Measurements from ENCODE around the gene MPP7.
"Not testable (repeated sequence)": the region's sequence is repeated elsewhere in the genome, so short reads cannot be mapped to it uniquely, and the experiment has no call there.

Gene MPP7

GRCh38 chr10:28302638-28303488 is at the start of gene MPP7:
Gene MPP7, minus strand, starts transcription at chr10:28303064. Its CDS starts 64,460 bp downstream, at chr10:28238604.
- in situ Hi-C loops (cut with MboI; ENCODE audit: low sequenced_read_pairs) = no loop called here

GRCh38 chr10:28349892-28350291 is 47.0 kb upstream of the MPP7 start:
- in situ Hi-C loops (cut with MboI; ENCODE audit: low sequenced_read_pairs) = no loop called here

- in situ Hi-C loops (cut with MboI; ENCODE audit: low sequenced_read_pairs) = no loop called here
These were observed 41.4 kb upstream of the MPP7 start for GRCh38 chr10:28343987-28344895.

- in situ Hi-C loops (cut with MboI; ENCODE audit: low sequenced_read_pairs) = no loop called here
These were observed 40.4 kb upstream of the MPP7 start for GRCh38 chr10:28343252-28343651.

GRCh38 chr10:28341679-28342078 is 38.8 kb upstream of the MPP7 start:
- in situ Hi-C loops (cut with MboI; ENCODE audit: low sequenced_read_pairs) = not testable (repeated sequence)

GRCh38 chr10:28332726-28333125 is 29.9 kb upstream of the MPP7 start:
- in situ Hi-C loops (cut with MboI; ENCODE audit: low sequenced_read_pairs) = no loop called here

- in situ Hi-C loops (cut with MboI; ENCODE audit: low sequenced_read_pairs) = no loop called here
These were observed 29.0 kb upstream of the MPP7 start for GRCh38 chr10:28331841-28332240.

- in situ Hi-C loops (cut with MboI; ENCODE audit: low sequenced_read_pairs) = no loop called here
These were observed 28.2 kb upstream of the MPP7 start for GRCh38 chr10:28331066-28331465.

- in situ Hi-C loops (cut with MboI; ENCODE audit: low sequenced_read_pairs) = no loop called here
These were observed 25.5 kb upstream of the MPP7 start for GRCh38 chr10:28328346-28328745.

- in situ Hi-C loops (cut with MboI; ENCODE audit: low sequenced_read_pairs) = no loop called here
These were observed 24.6 kb upstream of the MPP7 start for GRCh38 chr10:28327491-28327880.

GRCh38 chr10:28326516-28327490 is 23.9 kb upstream of the MPP7 start:
- in situ Hi-C loops (cut with MboI; ENCODE audit: low sequenced_read_pairs) = no loop called here

- in situ Hi-C loops (cut with MboI; ENCODE audit: low sequenced_read_pairs) = no loop called here
These were observed 17.9 kb upstream of the MPP7 start for GRCh38 chr10:28320799-28321198.

GRCh38 chr10:28320090-28320489 is 17.2 kb upstream of the MPP7 start:
- in situ Hi-C loops (cut with MboI; ENCODE audit: low sequenced_read_pairs) = no loop called here

GRCh38 chr10:28319061-28319460 is 16.2 kb upstream of the MPP7 start:
- in situ Hi-C loops (cut with MboI; ENCODE audit: low sequenced_read_pairs) = not testable (repeated sequence)

GRCh38 chr10:28318626-28319025 is 15.8 kb upstream of the MPP7 start:
- in situ Hi-C loops (cut with MboI; ENCODE audit: low sequenced_read_pairs) = no loop called here

- in situ Hi-C loops (cut with MboI; ENCODE audit: low sequenced_read_pairs) = no loop called here
These were observed 14.9 kb upstream of the MPP7 start for GRCh38 chr10:28317760-28318159.

GRCh38 chr10:28316696-28317095 is 13.8 kb upstream of the MPP7 start:
- in situ Hi-C loops (cut with MboI; ENCODE audit: low sequenced_read_pairs) = no loop called here

GRCh38 chr10:28315140-28315539 is 12.3 kb upstream of the MPP7 start:
- in situ Hi-C loops (cut with MboI; ENCODE audit: low sequenced_read_pairs) = no loop called here

GRCh38 chr10:28314211-28314610 is 11.3 kb upstream of the MPP7 start:
- in situ Hi-C loops (cut with MboI; ENCODE audit: low sequenced_read_pairs) = no loop called here

GRCh38 chr10:28312572-28312971 is 9.7 kb upstream of the MPP7 start:
- in situ Hi-C loops (cut with MboI; ENCODE audit: low sequenced_read_pairs) = no loop called here

GRCh38 chr10:28311104-28311503 is 8.2 kb upstream of the MPP7 start:
- in situ Hi-C loops (cut with MboI; ENCODE audit: low sequenced_read_pairs) = no loop called here

Measured in hTERT RPE-1 (cell line).